Upper lobe of right lung (tissue), 1 donor: ENCODE data around the gene CEP250. TPM values are rescaled to one million over a fixed set of nuclear protein-coding genes. Genes with fewer than 3 reads are reported as not detected.
A peak's percentile ranks its signal among the peaks of the same experiment; 100 is the strongest.

Source experiments
- ATAC-seq: fragments of 200-7000 bp; cut with Tn5 transposase; one replicate; pipeline ENCODE4 v1.9.1; 2020; ENCODE audit warnings: mild to moderate bottlenecking, moderate library complexity
- DNase-seq: peaks from one replicate; pipeline ENCODE4 v3.0.0-alpha.2; 2020
- H3K27ac ChIP-seq: fragments of 200-600 bp; one replicate; pipeline ENCODE4 v1.8.0; 2022
- H3K27me3 ChIP-seq: fragments of 200-600 bp; one replicate; pipeline ENCODE4 v1.8.0; 2022; ENCODE audit warnings: mild to moderate bottlenecking
- H3K36me3 ChIP-seq: fragments of 200-600 bp; one replicate; pipeline ENCODE4 v1.8.0; 2022
- H3K4me1 ChIP-seq: fragments of 200-600 bp; one replicate; pipeline ENCODE4 v1.8.0; 2022
- H3K4me3 ChIP-seq: fragments of 200-600 bp; one replicate; pipeline ENCODE4 v1.8.0; 2022; ENCODE audit warnings: mild to moderate bottlenecking
- H3K9me3 ChIP-seq: fragments of 200-600 bp; one replicate; pipeline ENCODE4 v1.8.0; 2022
- CTCF ChIP-seq: fragments of 200-600 bp; IDR thresholded peaks from one replicate; pipeline ENCODE4 v1.8.0; 2022; ENCODE audit warnings: antibody characterized with exemption
- intact Hi-C: fragments of 100-400 bp; cut with DNase I; formaldehyde crosslinking; loops from one replicate; pipeline ENCODE4 v1.11.0; 2022
- total RNA-seq: library from RNA; stranded (reverse); fragmentation: NEBNext Ultra II Directional; extraction: Animal tissue kit (Norgen Biotek cat#: 25700); gene quantifications from one replicate; pipeline ENCODE4 v1.2.1, GENCODE V29; 2021
- donor health status: DM: no; HTN: yes; CAD: no; lungs with severe emphysema.

CEP250 gene
- total RNA-seq, 1 donor from 2014 or later: 21.7 TPM

DNA sequence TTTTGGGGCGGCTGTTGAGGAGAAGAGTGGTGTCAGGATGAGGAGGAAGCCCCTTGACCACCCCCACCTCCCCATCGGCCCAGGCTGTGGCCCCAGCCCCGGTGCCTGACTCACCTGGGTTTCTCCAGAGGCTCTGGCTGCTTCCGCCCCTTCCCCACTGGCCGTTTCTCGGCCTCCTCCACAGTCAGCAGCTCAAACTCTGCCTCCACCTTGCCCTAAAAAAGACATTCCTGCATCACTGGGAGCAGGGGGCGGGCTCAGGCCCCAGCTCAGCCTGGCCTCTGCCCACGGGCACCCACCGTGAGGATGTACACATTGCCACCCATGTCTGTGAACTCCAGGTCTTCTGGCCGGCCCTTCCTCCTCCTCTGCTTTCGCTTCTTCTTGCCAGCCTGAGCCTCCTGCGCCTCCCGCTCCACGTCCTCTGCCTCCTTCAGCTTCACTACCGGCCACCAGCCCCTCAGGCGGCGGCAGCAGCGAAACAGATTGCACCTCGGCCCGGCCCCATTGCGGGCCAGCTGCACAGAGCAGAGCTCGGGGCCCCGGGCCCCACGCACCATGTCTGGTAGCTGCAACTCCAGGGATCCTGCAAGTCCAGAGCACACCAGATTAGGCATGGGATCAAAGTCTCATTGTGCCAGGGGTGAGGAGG lies 103.8 kb downstream of the CEP250 start:
- no peak overlapping the region for H3K4me3 ChIP-seq
- no peaks in the 10 kb centered on the region for H3K27me3 ChIP-seq
- no peak for TF ChIP-seq CTCF
- no peak overlapping the region for H3K27ac ChIP-seq
- H3K4me1 ChIP-seq: no peaks in the 10 kb centered on the region
- intact Hi-C loops: no loop called here
- H3K9me3 ChIP-seq: no peaks in the 10 kb centered on the region
- DNase-seq (peak; percentile 51), ATAC-seq (no peak)
- H3K36me3 ChIP-seq: peaks cover 34% of the 10 kb centered on the region

DNA sequence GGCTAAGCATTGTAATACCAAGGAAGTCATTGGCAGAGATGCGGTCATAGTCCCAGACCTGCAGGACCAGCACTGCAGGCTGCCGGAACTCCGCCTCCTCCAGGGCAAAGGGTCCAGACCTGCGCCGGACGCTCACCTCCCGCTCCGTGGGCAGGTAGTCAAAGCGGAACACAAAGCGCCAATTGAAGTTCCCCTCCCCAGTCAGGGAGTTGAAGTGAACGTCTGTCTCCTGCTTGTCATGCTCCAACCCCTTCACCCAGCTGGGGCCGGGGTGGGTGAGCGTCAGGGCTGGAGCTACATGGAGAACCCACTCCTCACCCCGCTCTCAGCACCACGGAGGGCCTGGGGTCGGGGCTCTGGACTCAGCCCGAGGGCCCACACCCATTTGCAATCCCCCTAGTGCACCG lies 104.7 kb downstream of the CEP250 start:
- Histone ChIP-seq H3K27ac (no peak overlapping the region), H3K9me3 (no peaks in the 10 kb centered on the region), H3K4me1 (no peaks in the 10 kb centered on the region), H3K36me3 (peaks cover 27% of the 10 kb centered on the region), H3K27me3 (no peaks in the 10 kb centered on the region), H3K4me3 (no peak overlapping the region)
- intact Hi-C loops: no loop called here
- ATAC-seq (no peak), DNase-seq (peak; percentile 59)
- no peak for TF ChIP-seq CTCF

- no peak for DNase-seq
- Histone ChIP-seq H3K27me3 (no peaks in the 10 kb centered on the region), H3K4me1 (no peaks in the 10 kb centered on the region), H3K9me3 (no peaks in the 10 kb centered on the region), H3K27ac (no peak overlapping the region), H3K36me3 (peaks cover 23% of the 10 kb centered on the region), H3K4me3 (no peak overlapping the region)
- intact Hi-C loops: no loop called here
- ATAC-seq: no peak
- TF ChIP-seq CTCF: no peak
These were observed 105.1 kb downstream of the CEP250 start for GRCh38 chr20:35560541-35560940.

DNA sequence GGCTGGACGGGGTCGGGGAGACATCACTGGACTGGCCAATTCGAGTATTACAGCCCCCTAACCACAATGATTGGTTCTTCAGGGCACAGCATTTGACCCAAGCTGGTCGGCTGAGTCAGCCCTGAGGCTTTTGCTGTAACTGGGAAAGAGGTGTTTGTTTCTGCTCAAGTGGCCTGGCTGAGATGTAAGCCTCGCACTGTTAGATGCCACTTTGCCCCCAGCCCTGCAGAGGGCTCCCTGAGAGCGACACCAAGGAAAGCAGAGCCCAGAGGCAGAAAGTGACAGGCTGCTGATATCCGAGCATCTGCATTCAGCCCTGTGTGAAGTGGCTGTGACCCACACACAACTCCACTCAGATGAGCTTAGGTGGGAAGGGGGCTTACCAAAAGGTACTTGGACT lies 105.9 kb downstream of the CEP250 start:
- no peak overlapping the region for H3K27ac ChIP-seq
- intact Hi-C loops: no loop called here
- ATAC-seq (peak; percentile 77), DNase-seq (peak; percentile 66)
- peak; percentile 33 for TF ChIP-seq CTCF
- no peaks in the 10 kb centered on the region for H3K4me1 ChIP-seq
- H3K36me3 ChIP-seq: peaks cover 16% of the 10 kb centered on the region
- no peaks in the 10 kb centered on the region for H3K27me3 ChIP-seq
- no peak overlapping the region for H3K4me3 ChIP-seq
- H3K9me3 ChIP-seq: no peaks in the 10 kb centered on the region

GRCh38 chr20:35561671-35562070 lies 106.3 kb downstream of the CEP250 start:
- DNase-seq (peak; percentile 48), ATAC-seq (no peak)
- intact Hi-C loops: no loop called here
- no peaks in the 10 kb centered on the region for H3K27me3 ChIP-seq
- no peak overlapping the region for H3K4me3 ChIP-seq
- no peaks in the 10 kb centered on the region for H3K9me3 ChIP-seq
- no peak for TF ChIP-seq CTCF
- H3K36me3 ChIP-seq: peaks cover 12% of the 10 kb centered on the region
- H3K4me1 ChIP-seq: no peaks in the 10 kb centered on the region
- no peak overlapping the region for H3K27ac ChIP-seq
